Body of pancreas (tissue), 4 donors: Measurements from ENCODE around the gene ERVV-1.

Source experiments
- CTCF ChIP-seq, 7 experiments: fragments of 450-650 bp in 4 of 7; fragments of 200-600 bp in 3 of 7; sonication (generic) in 3 of 7; IDR thresholded peaks; one replicate each; pipeline ENCODE4 v1.5.1; 2016 to 2019; ENCODE audit warnings: antibody characterized with exemption in 7 of 7
- POLR2A ChIP-seq, 3 donors: fragments of 450-650 bp; IDR thresholded peaks; one replicate each; pipeline ENCODE4 v1.6.1; 2016; ENCODE audit warnings: antibody characterized with exemption in 3 of 3, mild to moderate bottlenecking in 2 of 3

DNA sequence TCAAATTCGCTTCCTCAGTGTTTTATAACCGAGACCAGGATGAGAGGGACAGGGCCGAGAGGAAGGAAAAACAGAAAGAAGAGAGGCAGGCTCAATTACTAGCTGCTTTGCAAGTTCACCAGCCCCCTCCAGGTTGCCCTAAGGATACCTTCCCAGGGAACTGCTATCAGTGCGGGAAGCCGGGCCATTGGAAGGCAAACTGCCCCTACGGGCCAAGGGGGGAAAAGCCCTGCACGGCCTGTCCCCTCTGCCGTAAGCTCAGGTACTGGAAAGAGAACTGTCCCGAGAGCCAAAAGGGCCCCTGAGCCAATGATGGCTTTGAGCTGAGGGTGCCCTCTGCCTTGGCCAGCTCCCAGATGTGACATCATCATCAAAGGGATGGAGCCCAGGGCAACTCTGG, 3.2 kb upstream of the ERVV-1 start:
- TF ChIP-seq CTCF (IDR thresholded peaks at IDR 0.05): no peak
- no peak for TF ChIP-seq POLR2A (IDR thresholded peaks at IDR 0.05)
